Astrocyte (in vitro differentiated cells and primary cell): ENCODE results near the gene SDF2L1.

Source experiments
- EZH2 ChIP-seq: IDR thresholded peaks from 2 replicates; pipeline ENCODE4 v1.6.1; 2012; ENCODE audit warnings: mild to moderate bottlenecking, low read length, inconsistent platforms; ENCODE audit not compliant: insufficient read depth
- TF ChIP-seq, protein P1 (sequence below): IDR thresholded peaks from 2 replicates; pipeline ENCODE4 v1.5.1; 2011; ENCODE audit warnings: low read depth, mild to moderate bottlenecking, inconsistent platforms, low read length, moderate library complexity; ENCODE audit not compliant: insufficient read depth

DNA sequence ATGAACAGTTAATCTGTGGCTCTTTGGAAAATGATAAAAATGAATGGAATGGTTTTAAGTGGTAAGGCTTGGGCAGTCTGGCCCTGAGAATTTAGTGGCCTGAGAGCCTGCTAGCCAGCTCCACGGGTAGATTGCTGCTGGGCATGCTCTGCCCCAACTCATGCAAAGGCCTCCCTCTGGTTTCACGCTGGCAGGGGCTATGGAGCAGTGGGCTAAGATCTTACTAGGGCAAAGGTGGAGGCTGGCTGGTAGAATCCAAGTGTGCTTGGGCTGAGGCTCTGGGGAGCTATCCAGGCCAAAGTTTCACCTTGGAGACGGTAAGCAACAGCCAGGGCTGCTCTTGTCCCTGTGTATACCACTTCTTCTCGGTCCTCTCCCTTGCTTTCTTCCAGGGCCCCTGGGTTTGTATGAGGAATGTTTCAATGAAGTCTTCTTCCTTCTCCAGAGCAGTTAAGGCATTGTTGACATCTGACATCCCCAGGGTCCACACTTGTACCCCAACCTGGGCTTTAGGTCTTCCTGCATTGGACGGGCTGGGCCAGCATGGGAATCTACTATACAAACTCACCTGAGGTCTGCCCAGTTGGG, 47.1 kb upstream of the SDF2L1 start:
- no peak for TF ChIP-seq EZH2
- TF ChIP-seq, protein P1, sequence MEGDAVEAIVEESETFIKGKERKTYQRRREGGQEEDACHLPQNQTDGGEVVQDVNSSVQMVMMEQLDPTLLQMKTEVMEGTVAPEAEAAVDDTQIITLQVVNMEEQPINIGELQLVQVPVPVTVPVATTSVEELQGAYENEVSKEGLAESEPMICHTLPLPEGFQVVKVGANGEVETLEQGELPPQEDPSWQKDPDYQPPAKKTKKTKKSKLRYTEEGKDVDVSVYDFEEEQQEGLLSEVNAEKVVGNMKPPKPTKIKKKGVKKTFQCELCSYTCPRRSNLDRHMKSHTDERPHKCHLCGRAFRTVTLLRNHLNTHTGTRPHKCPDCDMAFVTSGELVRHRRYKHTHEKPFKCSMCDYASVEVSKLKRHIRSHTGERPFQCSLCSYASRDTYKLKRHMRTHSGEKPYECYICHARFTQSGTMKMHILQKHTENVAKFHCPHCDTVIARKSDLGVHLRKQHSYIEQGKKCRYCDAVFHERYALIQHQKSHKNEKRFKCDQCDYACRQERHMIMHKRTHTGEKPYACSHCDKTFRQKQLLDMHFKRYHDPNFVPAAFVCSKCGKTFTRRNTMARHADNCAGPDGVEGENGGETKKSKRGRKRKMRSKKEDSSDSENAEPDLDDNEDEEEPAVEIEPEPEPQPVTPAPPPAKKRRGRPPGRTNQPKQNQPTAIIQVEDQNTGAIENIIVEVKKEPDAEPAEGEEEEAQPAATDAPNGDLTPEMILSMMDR = no peak
